SHP77 treated with DMSO at 0.1 percent for 48 hours (cell line): ENCODE data around the gene NDUFAF4.
A peak's percentile ranks its signal among the peaks of the same experiment; 100 is the strongest.

Experiments used
- DNase-seq: peaks from one replicate; lab custom pipeline; 2025; lab: John Stamatoyannopoulos, UW

The NDUFAF4 gene

GRCh38 chr6:96897396-96898240 is at the start of gene NDUFAF4:
NDUFAF4 (minus strand) TSS chr6:96897891; CDS start chr6:96897801, 90 bp downstream.
- peak; percentile 90 for DNase-seq

GRCh38 chr6:96947055-96947454 is 49.4 kb upstream of the NDUFAF4 start:
- no peak for DNase-seq

- DNase-seq = no peak
These were observed 46.0 kb upstream of the NDUFAF4 start for GRCh38 chr6:96943555-96944215.

GRCh38 chr6:96942676-96943075 is 45.0 kb upstream of the NDUFAF4 start:
- DNase-seq = no peak

- DNase-seq = no peak
These were observed 42.6 kb upstream of the NDUFAF4 start for GRCh38 chr6:96940322-96940721.

GRCh38 chr6:96939007-96939805 is 41.5 kb upstream of the NDUFAF4 start:
- peak; percentile 20 for DNase-seq

GRCh38 chr6:96934087-96934486 is 36.4 kb upstream of the NDUFAF4 start:
- DNase-seq = no peak

- no peak for DNase-seq
These were observed 33.5 kb upstream of the NDUFAF4 start for GRCh38 chr6:96931198-96931597.

- DNase-seq = no peak
These were observed 32.0 kb upstream of the NDUFAF4 start for GRCh38 chr6:96929741-96930140.

- no peak for DNase-seq
These were observed 30.0 kb upstream of the NDUFAF4 start for GRCh38 chr6:96927660-96928059.

GRCh38 chr6:96926425-96926824 is 28.7 kb upstream of the NDUFAF4 start:
- DNase-seq = no peak

- no peak for DNase-seq
These were observed 27.6 kb upstream of the NDUFAF4 start for GRCh38 chr6:96925290-96925687.

GRCh38 chr6:96923871-96924493 is 26.3 kb upstream of the NDUFAF4 start:
- DNase-seq = peak; percentile 62

GRCh38 chr6:96923400-96923799 is 25.7 kb upstream of the NDUFAF4 start:
- no peak for DNase-seq

- DNase-seq = no peak
These were observed 19.4 kb upstream of the NDUFAF4 start for GRCh38 chr6:96917098-96917497.

- DNase-seq = no peak
These were observed 15.9 kb upstream of the NDUFAF4 start for GRCh38 chr6:96913621-96914020.

GRCh38 chr6:96911751-96912150 is 14.1 kb upstream of the NDUFAF4 start:
- no peak for DNase-seq

GRCh38 chr6:96911171-96911570 is 13.5 kb upstream of the NDUFAF4 start:
- no peak for DNase-seq

GRCh38 chr6:96909811-96910210 is 12.1 kb upstream of the NDUFAF4 start:
- no peak for DNase-seq

GRCh38 chr6:96907498-96907897 is 9.8 kb upstream of the NDUFAF4 start:
- DNase-seq = no peak

GRCh38 chr6:96900873-96901272 is 3.2 kb upstream of the NDUFAF4 start:
- no peak for DNase-seq

- DNase-seq = no peak
These were observed 1.8 kb upstream of the NDUFAF4 start for GRCh38 chr6:96899451-96899998.
